Panc1 (cell line): Measurements from ENCODE around the gene ACP3. TPM values are rescaled to one million over a fixed set of nuclear protein-coding genes. Genes with fewer than 3 reads are reported as not detected.

Source experiments
- ATAC-seq: fragments of 200-7000 bp; cut with Tn5 transposase; 2 replicates; pipeline ENCODE4 v1.9.1; 2020; ENCODE audit warnings: mild to moderate bottlenecking, moderate library complexity
- BruUV-seq: library from RNA; stranded (reverse); fragments of 400-500 nt; replicated peaks from 2 replicates; lab custom pipeline; 2021; lab: Mats Ljungman, UMichigan
- CTCF ChIA-PET: fragments of 300-600 bp; sonication (Branson Sonifier 250); formaldehyde crosslinking; loops from one replicate; lab custom pipeline; 2022; ENCODE audit warnings: antibody characterized with exemption; lab: Charles Lee
- POLR2A ChIA-PET: fragments of 300-600 bp; sonication (Branson Sonifier 250); formaldehyde crosslinking; loops from one replicate; lab custom pipeline; 2022; ENCODE audit warnings: antibody characterized with exemption; lab: Charles Lee
- DNase-seq: peaks from one replicate; pipeline ENCODE4 v3.0.0-alpha.2; 2010; ENCODE audit warnings: low read depth, low spot score
- H3K27ac ChIP-seq: 2 replicates; pipeline ENCODE4 v1.5.1; 2011; ENCODE audit warnings: mild to moderate bottlenecking, low read length, inconsistent platforms
- H3K27me3 ChIP-seq: fragments of 200-500 bp; sonication (Bioruptor generic); 2 replicates; pipeline ENCODE4 v1.6.0; 2014; ENCODE audit warnings: low read length, inconsistent platforms; ENCODE audit not compliant: control insufficient read depth, insufficient read depth
- H3K36me3 ChIP-seq: fragments of 200-500 bp; sonication (Bioruptor generic); 2 replicates; pipeline ENCODE4 v1.5.1; 2014; ENCODE audit warnings: inconsistent platforms, mild to moderate bottlenecking, low read length, moderate library complexity; ENCODE audit not compliant: control insufficient read depth, insufficient read depth
- H3K4me1 ChIP-seq: 2 replicates; pipeline ENCODE4 v1.5.1; 2011; ENCODE audit warnings: inconsistent platforms, mild to moderate bottlenecking, low read length, moderate library complexity; ENCODE audit not compliant: control insufficient read depth, insufficient read depth
- H3K4me3 ChIP-seq, 2 experiments: 2 replicates each; pipeline ENCODE4 v1.5.1; 2011 to 2012; ENCODE audit warnings: low read depth in 2 of 2, low read length in 2 of 2, mild to moderate bottlenecking in 2 of 2, inconsistent platforms in 1 of 2, moderate library complexity in 1 of 2
- H3K9me3 ChIP-seq: fragments of 200-500 bp; sonication (Bioruptor generic); 2 replicates; pipeline ENCODE4 v1.5.1; 2014; ENCODE audit warnings: low read depth, mild to moderate bottlenecking, inconsistent platforms, low read length, moderate library complexity; ENCODE audit not compliant: control insufficient read depth, insufficient read depth
- POLR2AphosphoS5 ChIP-seq: IDR thresholded peaks from 2 replicates; pipeline ENCODE4 v1.6.1; 2012; ENCODE audit warnings: mild to moderate bottlenecking, low read depth, low read length, moderate library complexity
- SIN3A ChIP-seq: IDR thresholded peaks from 2 replicates; pipeline ENCODE4 v1.6.1; 2012; ENCODE audit warnings: low read depth, mild to moderate bottlenecking, low read length, moderate library complexity, borderline replicate concordance; ENCODE audit not compliant: insufficient read depth
- TCF7L2 ChIP-seq: IDR thresholded peaks from 2 replicates; pipeline ENCODE4 v1.6.1; 2011; ENCODE audit warnings: mild to moderate bottlenecking, low read depth, low read length, inconsistent platforms
- in situ Hi-C: cut with HindIII; loops from 2 replicates; pipeline ENCODE4 v1.10.0; 2016; ENCODE audit warnings: low sequenced_read_pairs, low pct_unique_long_range_greater_than_20kb
- intact Hi-C: fragments of 100-400 bp; cut with micrococcal nuclease; formaldehyde crosslinking; loops from one replicate; pipeline ENCODE4 v1.10.0; 2022; ENCODE audit not compliant: unreplicated experiment
- total RNA-seq: library from RNA; stranded (reverse); gene quantifications from one replicate; pipeline ENCODE4 v1.2.1, GENCODE V29; 2021; ENCODE audit not compliant: unreplicated experiment
- TF ChIP-seq, protein P1 (sequence below): fragments of 450-650 bp; IDR thresholded peaks from 2 replicates; pipeline ENCODE4 v1.5.1; 2017; ENCODE audit warnings: mild to moderate bottlenecking
- TF ChIP-seq, protein P2 (sequence below), 2 experiments: IDR thresholded peaks; 2 replicates each; pipeline ENCODE4 v1.6.1; 2011 to 2012; ENCODE audit warnings: low read depth in 2 of 2, control low read depth in 1 of 2, low read length in 1 of 2, mild to moderate bottlenecking in 1 of 2, moderate library complexity in 1 of 2; ENCODE audit not compliant: insufficient read depth in 1 of 2

ACP3 gene
- total RNA-seq, 1 experiment from 2014 or later: not detected

DNA sequence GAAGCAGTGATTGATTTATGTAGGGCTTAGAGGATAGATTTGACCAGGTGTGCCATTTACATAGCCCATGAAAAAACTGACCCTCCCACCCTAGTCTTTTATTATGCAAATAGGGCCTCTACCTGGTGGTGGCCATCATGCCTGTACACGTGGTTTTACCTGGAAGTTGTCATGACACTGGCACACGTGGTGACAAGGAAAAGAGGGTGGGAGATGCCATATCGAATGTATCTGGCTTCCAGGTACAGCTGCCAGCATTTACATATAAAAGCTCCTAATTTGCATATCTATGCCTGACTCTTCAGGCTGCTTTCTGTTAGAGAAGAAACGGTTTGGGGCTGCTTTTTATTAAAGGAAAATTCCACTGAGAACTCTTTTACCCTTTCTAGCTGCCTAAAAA, 65.1 kb downstream of the ACP3 start:
- no peaks in the 10 kb centered on the region for H3K9me3 ChIP-seq
- H3K36me3 ChIP-seq: no peaks in the 10 kb centered on the region
- intact Hi-C loops: no loop called here
- TF ChIP-seq SIN3A (no peak), TCF7L2 (no peak), POLR2AphosphoS5 (no peak)
- TF ChIP-seq, protein P1, sequence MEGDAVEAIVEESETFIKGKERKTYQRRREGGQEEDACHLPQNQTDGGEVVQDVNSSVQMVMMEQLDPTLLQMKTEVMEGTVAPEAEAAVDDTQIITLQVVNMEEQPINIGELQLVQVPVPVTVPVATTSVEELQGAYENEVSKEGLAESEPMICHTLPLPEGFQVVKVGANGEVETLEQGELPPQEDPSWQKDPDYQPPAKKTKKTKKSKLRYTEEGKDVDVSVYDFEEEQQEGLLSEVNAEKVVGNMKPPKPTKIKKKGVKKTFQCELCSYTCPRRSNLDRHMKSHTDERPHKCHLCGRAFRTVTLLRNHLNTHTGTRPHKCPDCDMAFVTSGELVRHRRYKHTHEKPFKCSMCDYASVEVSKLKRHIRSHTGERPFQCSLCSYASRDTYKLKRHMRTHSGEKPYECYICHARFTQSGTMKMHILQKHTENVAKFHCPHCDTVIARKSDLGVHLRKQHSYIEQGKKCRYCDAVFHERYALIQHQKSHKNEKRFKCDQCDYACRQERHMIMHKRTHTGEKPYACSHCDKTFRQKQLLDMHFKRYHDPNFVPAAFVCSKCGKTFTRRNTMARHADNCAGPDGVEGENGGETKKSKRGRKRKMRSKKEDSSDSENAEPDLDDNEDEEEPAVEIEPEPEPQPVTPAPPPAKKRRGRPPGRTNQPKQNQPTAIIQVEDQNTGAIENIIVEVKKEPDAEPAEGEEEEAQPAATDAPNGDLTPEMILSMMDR: no peak
- TF ChIP-seq, protein P2, sequence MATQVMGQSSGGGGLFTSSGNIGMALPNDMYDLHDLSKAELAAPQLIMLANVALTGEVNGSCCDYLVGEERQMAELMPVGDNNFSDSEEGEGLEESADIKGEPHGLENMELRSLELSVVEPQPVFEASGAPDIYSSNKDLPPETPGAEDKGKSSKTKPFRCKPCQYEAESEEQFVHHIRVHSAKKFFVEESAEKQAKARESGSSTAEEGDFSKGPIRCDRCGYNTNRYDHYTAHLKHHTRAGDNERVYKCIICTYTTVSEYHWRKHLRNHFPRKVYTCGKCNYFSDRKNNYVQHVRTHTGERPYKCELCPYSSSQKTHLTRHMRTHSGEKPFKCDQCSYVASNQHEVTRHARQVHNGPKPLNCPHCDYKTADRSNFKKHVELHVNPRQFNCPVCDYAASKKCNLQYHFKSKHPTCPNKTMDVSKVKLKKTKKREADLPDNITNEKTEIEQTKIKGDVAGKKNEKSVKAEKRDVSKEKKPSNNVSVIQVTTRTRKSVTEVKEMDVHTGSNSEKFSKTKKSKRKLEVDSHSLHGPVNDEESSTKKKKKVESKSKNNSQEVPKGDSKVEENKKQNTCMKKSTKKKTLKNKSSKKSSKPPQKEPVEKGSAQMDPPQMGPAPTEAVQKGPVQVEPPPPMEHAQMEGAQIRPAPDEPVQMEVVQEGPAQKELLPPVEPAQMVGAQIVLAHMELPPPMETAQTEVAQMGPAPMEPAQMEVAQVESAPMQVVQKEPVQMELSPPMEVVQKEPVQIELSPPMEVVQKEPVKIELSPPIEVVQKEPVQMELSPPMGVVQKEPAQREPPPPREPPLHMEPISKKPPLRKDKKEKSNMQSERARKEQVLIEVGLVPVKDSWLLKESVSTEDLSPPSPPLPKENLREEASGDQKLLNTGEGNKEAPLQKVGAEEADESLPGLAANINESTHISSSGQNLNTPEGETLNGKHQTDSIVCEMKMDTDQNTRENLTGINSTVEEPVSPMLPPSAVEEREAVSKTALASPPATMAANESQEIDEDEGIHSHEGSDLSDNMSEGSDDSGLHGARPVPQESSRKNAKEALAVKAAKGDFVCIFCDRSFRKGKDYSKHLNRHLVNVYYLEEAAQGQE (IDR thresholded peaks at IDR 0.05; ENCODE audit: insufficient read depth in 1 of 2, low read depth in 2 of 2, low read length in 1 of 2): no peak
- no peak overlapping the region for H3K4me3 ChIP-seq
- DNase-seq (no peak), ATAC-seq (no peak)
- no peaks in the 10 kb centered on the region for H3K4me1 ChIP-seq
- in situ Hi-C loops: no loop called here
- ChIA-PET POLR2A (no interaction called here), CTCF (interaction anchor here (1.2 kb wide), 1 partner anchor 35 kb away, joined by 3 read pairs; the partner anchor contains the start of gene DNAJC13)
- H3K27ac ChIP-seq: no peak overlapping the region
- H3K27me3 ChIP-seq: peaks cover 26% of the 10 kb centered on the region
- no TSS peak for BruUV-seq

DNA sequence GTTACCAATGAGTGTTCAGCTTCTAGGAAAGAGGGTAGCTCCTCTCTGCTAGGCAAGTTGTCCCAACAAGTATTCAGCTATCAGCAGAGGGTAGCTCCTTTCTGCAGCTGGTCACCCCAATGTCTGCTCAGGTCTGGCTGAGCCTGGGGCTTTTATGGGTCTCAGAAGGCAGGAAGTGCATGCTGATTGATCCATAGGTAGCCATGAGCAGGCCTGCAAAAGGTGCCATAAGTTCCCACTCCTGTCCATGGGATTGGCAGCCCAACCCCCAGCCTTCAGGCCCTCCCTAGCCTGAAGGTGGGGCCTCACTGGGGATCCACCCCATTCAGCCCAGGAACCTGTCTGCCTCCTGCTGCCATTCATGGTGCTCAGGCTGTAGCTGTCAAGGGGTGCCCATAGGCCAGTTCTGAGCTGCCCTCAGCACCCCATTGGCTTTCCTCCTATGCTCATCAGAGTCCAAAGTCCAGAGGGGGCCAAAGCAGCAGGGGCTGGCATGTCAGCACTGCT, 65.5 kb downstream of the ACP3 start:
- BruUV-seq: no TSS peak
- no peaks in the 10 kb centered on the region for H3K9me3 ChIP-seq
- ATAC-seq: no peak
- H3K27ac ChIP-seq: no peak overlapping the region
- in situ Hi-C loops (no loop called here), intact Hi-C loops (no loop called here)
- no peak overlapping the region for H3K4me3 ChIP-seq
- no peaks in the 10 kb centered on the region for H3K36me3 ChIP-seq
- DNase-seq: no peak
- H3K27me3 ChIP-seq: peaks cover 30% of the 10 kb centered on the region
- H3K4me1 ChIP-seq: no peaks in the 10 kb centered on the region
- no peak for TF ChIP-seq POLR2AphosphoS5
- TF ChIP-seq, protein P1: no peak
- no peak for TF ChIP-seq TCF7L2
- TF ChIP-seq, protein P2 (IDR thresholded peaks at IDR 0.05; ENCODE audit: insufficient read depth in 1 of 2, low read depth in 2 of 2, low read length in 1 of 2): no peak
- TF ChIP-seq SIN3A: no peak
- ChIA-PET CTCF (interaction anchor here (1.2 kb wide), 1 partner anchor 35 kb away, joined by 3 read pairs; the partner anchor contains the start of gene DNAJC13), POLR2A (no interaction called here)
